Muscle of leg (tissue), 16 donors: ENCODE measurements around the gene CPLANE1. TPM values are rescaled to one million over a fixed set of nuclear protein-coding genes. Genes with fewer than 3 reads are reported as not detected.
"Not testable (repeated sequence)": the region's sequence is repeated elsewhere in the genome, so short reads cannot be mapped to it uniquely, and the experiment has no call there.

Source experiments
- DNase-seq: peaks from one replicate; pipeline ENCODE4 v3.0.0; 2013
- H3K27ac ChIP-seq: one replicate; pipeline ENCODE4 v1.5.1; 2013; ENCODE audit warnings: mild to moderate bottlenecking, low read length, control low read depth
- H3K27me3 ChIP-seq: one replicate; pipeline ENCODE4 v1.6.1; 2013; ENCODE audit warnings: low read length; ENCODE audit not compliant: control insufficient read depth, insufficient read depth
- H3K36me3 ChIP-seq: one replicate; pipeline ENCODE4 v1.6.1; 2013; ENCODE audit warnings: low read length; ENCODE audit not compliant: control insufficient read depth, insufficient read depth
- H3K4me1 ChIP-seq: one replicate; pipeline ENCODE4 v1.6.1; 2013; ENCODE audit warnings: low read length; ENCODE audit not compliant: control insufficient read depth, insufficient read depth
- H3K4me3 ChIP-seq: one replicate; pipeline ENCODE4 v1.5.1; 2013; ENCODE audit warnings: low read length, control low read depth
- H3K9me3 ChIP-seq: replicated peaks from 2 replicates; pipeline ENCODE4 v1.6.1; 2013; ENCODE audit warnings: low read depth, low read length; ENCODE audit not compliant: control insufficient read depth
- WGBS: methylation state at CpG from one replicate; pipeline ENCODE4 v1.1.5; 2013; ENCODE audit warnings: missing lambda C conversion rate; ENCODE audit not compliant: insufficient coverage; 5-methylcytosine and 5-hydroxymethylcytosine counted together
- long read RNA-seq, 11 donors: transcript quantifications; one replicate each; lab custom pipeline, GENCODE V29; 2026
- polyA plus RNA-seq, 8 donors: library from polyadenylated mRNA; unstranded; fragments of 120-200 nt; gene quantifications; one replicate each; pipeline versions ENCODE4 v1.2.1 to v1.2.3, GENCODE V29; 2013; ENCODE audit warnings: inconsistent platforms in 1 of 8, low replicate concordance in 1 of 8; ENCODE audit not compliant: insufficient read length in 8 of 8, insufficient read depth in 1 of 8
- total RNA-seq: library from RNA; stranded (reverse); fragments of 120-200 nt; gene quantifications from one replicate; pipeline ENCODE4 v1.2.4, GENCODE V29; 2013

The CPLANE1 gene
- total RNA-seq (23.8 TPM), polyA plus RNA-seq (10 to 100 TPM; 10.7 to 22.3 (median 16.5) TPM)
- long read RNA-seq, donor 1 = 0 reads
- long read RNA-seq, donor 2 = 0 reads
- long read RNA-seq, donor 3, partial matches to known transcripts = 0 of 1 reads
- long read RNA-seq, donor 3, other reads (novel, unspliced or antisense) = 0 of 1 reads
- long read RNA-seq, donor 4, partial matches to known transcripts = 0 of 2 reads
- long read RNA-seq, donor 4, other reads (novel, unspliced or antisense) = 0 of 2 reads
- long read RNA-seq, donor 5 = 0 reads
- long read RNA-seq, donor 6, partial matches to known transcripts = 6 of 6 reads
- long read RNA-seq, donor 6, other reads (novel, unspliced or antisense) = 0 of 6 reads
- long read RNA-seq, donor 7 = 0 reads
- long read RNA-seq, donor 8 = 0 reads
- long read RNA-seq, donor 9 = 0 reads
- long read RNA-seq, donor 10, partial matches to known transcripts = 11 of 11 reads
- long read RNA-seq, donor 10, other reads (novel, unspliced or antisense) = 0 of 11 reads
- long read RNA-seq, donor 11 = 0 reads

GRCh38 chr5:37248970-37249814 lies at the start of gene CPLANE1:
Gene CPLANE1 (minus strand): TSS chr5:37249376. CDS start chr5:37247698, 1,678 bp downstream.
- peaks cover 7% of the 10 kb centered on the region for H3K4me1 ChIP-seq
- H3K9me3 ChIP-seq = peaks cover 3% of the 10 kb centered on the region
- peak; percentile 94 for DNase-seq
- peak within 1 kb of the TSS; percentile 99 for H3K27ac ChIP-seq
- no peaks in the 10 kb centered on the region for H3K27me3 ChIP-seq
- WGBS = under 1% methylated on average over 88 of the region's 88 CpGs
- no peaks in the 10 kb centered on the region for H3K36me3 ChIP-seq
- H3K4me3 ChIP-seq = peak within 1 kb of the TSS; percentile 94

GRCh38 chr5:37296313-37296712 lies 47.1 kb upstream of the CPLANE1 start:
- no CpG with 5 or more reads among the region's 7 CpGs for WGBS
- H3K36me3 ChIP-seq = peaks cover 27% of the 10 kb centered on the region
- H3K27ac ChIP-seq = not testable (repeated sequence)

GRCh38 chr5:37283214-37283820 lies 34.1 kb upstream of the CPLANE1 start:
- Histone ChIP-seq H3K27ac (no peak overlapping the region), H3K27me3 (no peaks in the 10 kb centered on the region), H3K4me3 (no peak overlapping the region), H3K9me3 (peaks cover 11% of the 10 kb centered on the region), H3K4me1 (no peaks in the 10 kb centered on the region), H3K36me3 (no peaks in the 10 kb centered on the region)
- DNase-seq = no peak
- 95% methylated on average over 4 of the region's 5 CpGs for WGBS

More at GRCh38 chr5:37296313-37296712, 47.1 kb upstream of the CPLANE1 start:
- DNase-seq, H3K27me3 ChIP-seq, H3K4me3 ChIP-seq, H3K4me1 ChIP-seq, H3K9me3 ChIP-seq: not testable (repeated sequence)

- peaks cover 3% of the 10 kb centered on the region for H3K4me1 ChIP-seq
- no CpG with 5 or more reads among the region's 2 CpGs for WGBS
- no peak overlapping the region for H3K4me3 ChIP-seq
- peaks cover 6% of the 10 kb centered on the region for H3K9me3 ChIP-seq
- DNase-seq = no peak
- H3K27me3 ChIP-seq = no peaks in the 10 kb centered on the region
- H3K36me3 ChIP-seq = no peaks in the 10 kb centered on the region
- H3K27ac ChIP-seq = no peak overlapping the region
Observed at GRCh38 chr5:37275511-37275910, 26.3 kb upstream of the CPLANE1 start.

GRCh38 chr5:37272511-37272910 lies 23.3 kb upstream of the CPLANE1 start:
- H3K4me1 ChIP-seq = peaks cover 3% of the 10 kb centered on the region
- H3K36me3 ChIP-seq = no peaks in the 10 kb centered on the region
- no peak for DNase-seq
- no peaks in the 10 kb centered on the region for H3K27me3 ChIP-seq
- WGBS = no CpG with 5 or more reads among the region's 1 CpG
- no peak overlapping the region for H3K27ac ChIP-seq
- H3K4me3 ChIP-seq = no peak overlapping the region
- H3K9me3 ChIP-seq = peaks cover 3% of the 10 kb centered on the region

- not testable (repeated sequence) for H3K4me3 ChIP-seq, H3K36me3 ChIP-seq, H3K27me3 ChIP-seq, DNase-seq, H3K9me3 ChIP-seq, H3K27ac ChIP-seq, H3K4me1 ChIP-seq
Observed at GRCh38 chr5:37268100-37268499, 18.9 kb upstream of the CPLANE1 start.

GRCh38 chr5:37255774-37256358 lies 6.7 kb upstream of the CPLANE1 start:
- DNase-seq = no peak
- H3K9me3 ChIP-seq = peaks cover 9% of the 10 kb centered on the region
- H3K4me1 ChIP-seq = no peaks in the 10 kb centered on the region
- H3K27ac ChIP-seq = no peak overlapping the region
- WGBS = no CpG with 5 or more reads among the region's 4 CpGs
- H3K36me3 ChIP-seq = no peaks in the 10 kb centered on the region
- H3K27me3 ChIP-seq = no peaks in the 10 kb centered on the region
- H3K4me3 ChIP-seq = no peak overlapping the region

GRCh38 chr5:37254581-37254980 lies 5.4 kb upstream of the CPLANE1 start:
- Histone ChIP-seq H3K4me1 (no peaks in the 10 kb centered on the region), H3K9me3 (peaks cover 9% of the 10 kb centered on the region), H3K4me3 (no peak overlapping the region), H3K27ac (no peak overlapping the region), H3K36me3 (no peaks in the 10 kb centered on the region), H3K27me3 (no peaks in the 10 kb centered on the region)
- no CpG with 5 or more reads among the region's 1 CpG for WGBS
- DNase-seq = no peak

GRCh38 chr5:37251665-37252064 lies 2.5 kb upstream of the CPLANE1 start:
- H3K27ac ChIP-seq = no peak overlapping the region
- DNase-seq = no peak
- peaks cover 7% of the 10 kb centered on the region for H3K4me1 ChIP-seq
- H3K4me3 ChIP-seq = no peak overlapping the region
- H3K9me3 ChIP-seq = peaks cover 9% of the 10 kb centered on the region
- no peaks in the 10 kb centered on the region for H3K36me3 ChIP-seq
- H3K27me3 ChIP-seq = no peaks in the 10 kb centered on the region
